Activated CD4-positive, alpha-beta memory T cell treated with anti-CD3 and anti-CD28 coated beads for 36 hours (primary cell): ENCODE data around the gene STX12. TPM values are rescaled to one million over a fixed set of nuclear protein-coding genes. Genes with fewer than 3 reads are reported as not detected.

ENCODE experiments used
- CTCF ChIA-PET: fragments of 350-600 bp; sonication (Branson Sonifier 250); formaldehyde crosslinking; loops from one replicate; lab custom pipeline; 2021; ENCODE audit warnings: antibody characterized with exemption, inconsistent platforms; lab: Charles Lee
- POLR2A ChIA-PET: fragments of 350-600 bp; sonication (Branson Sonifier 250); formaldehyde crosslinking; loops from one replicate; lab custom pipeline; 2021; ENCODE audit warnings: antibody characterized with exemption; lab: Charles Lee
- DNase-seq: peaks from one replicate; pipeline ENCODE4 v3.0.0-alpha.2; 2020
- H3K27ac Mint-ChIP-seq: one replicate; pipeline ENCODE4 v1.8.0; 2021; ENCODE audit warnings: mixed read lengths
- H3K27me3 Mint-ChIP-seq: one replicate; pipeline ENCODE4 v1.8.0; 2021; ENCODE audit warnings: mixed read lengths
- H3K36me3 Mint-ChIP-seq: one replicate; pipeline ENCODE4 v1.8.0; 2021; ENCODE audit warnings: mixed read lengths
- H3K4me1 Mint-ChIP-seq: one replicate; pipeline ENCODE4 v1.8.0; 2021; ENCODE audit warnings: low read depth, mixed read lengths
- H3K4me3 Mint-ChIP-seq: one replicate; pipeline ENCODE4 v1.8.0; 2021; ENCODE audit warnings: mild to moderate bottlenecking, mixed read lengths
- H3K9me3 Mint-ChIP-seq: one replicate; pipeline ENCODE4 v1.8.0; 2021; ENCODE audit warnings: mixed read lengths
- intact Hi-C: fragments of 100-400 bp; cut with micrococcal nuclease; formaldehyde crosslinking; loops from one replicate; pipeline ENCODE4 v1.15.1; 2023
- total RNA-seq, 2 experiments: library from RNA; stranded (reverse); gene quantifications; one replicate each; pipeline ENCODE4 v1.2.3, GENCODE V29; 2021

Gene STX12
- 10 to 100 TPM; 31.8 to 32.0 TPM for total RNA-seq

DNA sequence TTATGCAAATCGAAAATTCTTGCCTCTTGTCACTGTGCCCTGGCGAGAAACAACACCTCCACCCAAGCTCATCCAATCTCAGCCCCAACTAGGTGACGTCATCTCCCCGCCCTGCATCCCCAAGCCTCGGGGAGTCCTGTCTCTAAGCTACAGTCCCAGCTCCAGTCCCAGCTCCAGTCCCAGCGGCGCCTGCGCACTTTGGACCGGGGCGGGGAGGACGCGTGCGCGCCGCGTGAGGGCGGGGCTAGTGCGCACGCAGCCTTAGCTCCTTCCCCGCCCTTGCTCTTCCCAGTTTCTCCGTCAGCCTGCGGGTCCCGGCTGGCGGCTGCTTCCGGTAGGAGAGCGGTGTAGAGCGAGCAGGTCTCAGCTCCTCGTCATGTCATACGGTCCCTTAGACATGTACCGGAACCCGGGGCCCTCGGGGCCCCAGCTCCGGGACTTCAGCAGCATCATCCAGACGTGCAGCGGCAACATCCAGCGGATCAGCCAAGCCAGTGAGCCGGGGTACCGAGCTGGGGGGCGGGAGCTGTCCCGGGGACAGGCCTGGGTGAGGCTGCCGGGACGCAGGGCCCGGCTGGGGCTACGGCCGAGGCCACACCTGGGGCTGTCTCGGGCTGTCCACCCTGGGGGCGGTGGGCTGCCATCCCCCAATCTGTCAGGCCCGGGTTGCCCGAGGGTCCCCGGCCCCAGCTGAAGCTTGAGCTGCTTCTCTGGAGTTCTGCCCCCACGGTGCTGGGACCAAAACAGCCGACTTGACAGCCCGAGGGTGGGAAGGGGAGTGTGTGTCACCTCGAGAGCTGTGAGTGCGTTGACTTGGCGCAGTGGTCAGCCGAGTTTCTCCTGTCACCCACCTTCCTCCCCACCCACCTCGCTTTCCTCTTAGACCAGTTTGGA lies at the start of gene STX12:
Gene STX12, plus strand, starts transcription at position 288 of the 894 bp plus-strand sequence. Its CDS starts 89 bp downstream, at position 377.
- POLR2A ChIA-PET: interaction anchor here (0.6 to 2.9 kb wide), 14 partner anchors 8 to 733 kb away, joined by 3 to 34 read pairs (median 4); partner anchors contain the start of genes FAM76A, IFI6, MED18 and PPP1R8
- peak within 1 kb of the TSS; percentile 99 for H3K27ac Mint-ChIP-seq
- peaks cover 35% of the 10 kb centered on the region for H3K4me1 Mint-ChIP-seq
- CTCF ChIA-PET: interaction anchor here (0.6 to 5.7 kb wide), 7 partner anchors 12 to 475 kb away, joined by 3 to 40 read pairs (median 3); partner anchors contain the start of genes FAM76A and IFI6
- peaks cover 8% of the 10 kb centered on the region for H3K36me3 Mint-ChIP-seq
- H3K9me3 Mint-ChIP-seq: no peaks in the 10 kb centered on the region
- H3K27me3 Mint-ChIP-seq: no peaks in the 10 kb centered on the region
- peak within 1 kb of the TSS; percentile 95 for H3K4me3 Mint-ChIP-seq
- intact Hi-C loops: loop anchor here (1.0 to 5.0 kb wide), 4 partner anchors 48 to 140 kb away; partner anchors contain the start of genes FAM76A, IFI6 and PPP1R8
- DNase-seq: peak; percentile 100

DNA sequence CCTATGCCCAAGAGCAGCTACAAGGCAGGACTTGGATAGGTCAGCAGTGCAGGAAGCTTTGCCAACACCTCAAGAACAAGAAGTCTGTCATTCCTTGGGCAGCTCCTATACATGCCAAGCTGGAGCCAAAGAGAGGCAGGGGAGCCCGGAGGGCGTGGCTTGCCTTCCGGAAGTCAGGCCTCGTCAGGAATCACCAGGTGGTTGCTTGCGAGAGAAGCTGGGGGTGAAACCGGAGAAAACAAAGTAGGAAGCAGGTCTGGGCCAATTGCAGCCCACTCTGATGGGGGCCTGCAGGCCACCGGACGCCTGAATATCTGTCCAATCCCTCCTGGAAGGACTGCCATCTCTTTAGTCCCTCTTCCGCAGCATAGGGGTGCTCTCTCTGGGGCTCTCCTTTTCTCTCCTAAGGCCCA lies 48.1 kb upstream of the STX12 start:
- POLR2A ChIA-PET: interaction anchor here (0.5 to 1.7 kb wide), 9 partner anchors 34 to 857 kb away, joined by 3 to 34 read pairs (median 4); partner anchors contain the start of genes IFI6, NUDC, PPP1R8 and STX12
- CTCF ChIA-PET: interaction anchor here (0.7 to 3.9 kb wide), 9 partner anchors 27 to 157 kb away, joined by 3 to 39 read pairs (median 4); partner anchors contain the start of genes IFI6, PPP1R8 and STX12
- peaks cover 6% of the 10 kb centered on the region for H3K36me3 Mint-ChIP-seq
- H3K9me3 Mint-ChIP-seq: no peaks in the 10 kb centered on the region
- intact Hi-C loops: loop anchor here (1.0 to 10.0 kb wide), 4 partner anchors 48 to 110 kb away; partner anchors contain the start of genes IFI6, PPP1R8 and STX12
- peak overlapping the region; percentile 81 for H3K4me3 Mint-ChIP-seq
- H3K27me3 Mint-ChIP-seq: no peaks in the 10 kb centered on the region
- H3K4me1 Mint-ChIP-seq: peaks cover 16% of the 10 kb centered on the region
- peak overlapping the region; percentile 79 for H3K27ac Mint-ChIP-seq
- DNase-seq: no peak

DNA sequence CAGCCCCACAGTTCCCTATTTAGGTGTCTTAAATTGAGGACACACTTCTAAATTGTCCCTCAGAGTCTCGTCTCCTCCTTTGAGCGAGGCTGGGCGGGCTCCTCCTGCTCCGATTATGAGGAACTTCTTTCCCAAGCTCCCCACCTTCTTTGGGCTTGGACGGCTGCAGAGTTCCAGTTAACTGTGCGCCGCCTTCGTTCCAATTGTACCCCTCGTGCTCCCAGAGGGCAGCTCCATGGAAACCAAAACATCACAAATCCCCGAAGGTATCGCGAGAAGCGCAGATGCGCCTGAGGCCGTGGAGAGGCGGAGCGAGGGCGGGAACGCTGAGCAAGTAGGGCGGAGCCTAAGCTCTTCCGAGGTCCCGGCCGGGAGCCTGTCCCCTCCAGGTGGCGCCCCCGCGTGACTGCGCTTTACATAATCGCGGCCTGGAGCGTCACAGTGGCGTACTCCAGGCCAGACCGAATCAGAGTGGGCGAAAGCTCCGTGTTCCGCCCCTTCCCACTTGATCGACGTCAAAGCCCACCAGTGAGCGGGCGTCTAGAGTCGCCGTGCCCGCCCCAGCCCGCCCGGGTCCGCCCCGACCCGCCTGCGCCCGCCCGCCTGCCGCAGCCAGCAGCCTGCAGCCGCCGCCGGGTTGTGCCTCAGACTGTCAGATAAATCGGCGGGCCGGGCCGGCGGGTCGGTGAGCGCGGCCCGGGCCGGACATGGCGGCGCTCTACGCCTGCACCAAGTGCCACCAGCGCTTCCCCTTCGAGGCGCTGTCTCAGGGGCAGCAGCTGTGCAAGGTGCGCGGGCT lies 47.4 kb upstream of the STX12 start, which contains the start of gene FAM76A:
Gene FAM76A, plus strand, starts transcription at position 588 of the 799 bp plus-strand sequence. Its CDS starts 120 bp downstream, at position 708.
- intact Hi-C loops: loop anchor here (1.0 to 10.0 kb wide), 4 partner anchors 48 to 109 kb away; partner anchors contain the start of genes IFI6, PPP1R8 and STX12
- Mint-ChIP-seq H3K27ac (peak within 1 kb of the TSS; percentile 79), H3K4me1 (peaks cover 16% of the 10 kb centered on the region), H3K36me3 (peaks cover 8% of the 10 kb centered on the region), H3K4me3 (peak within 1 kb of the TSS; percentile 81), H3K27me3 (no peaks in the 10 kb centered on the region), H3K9me3 (no peaks in the 10 kb centered on the region)
- POLR2A ChIA-PET: interaction anchor here (0.5 to 1.7 kb wide), 11 partner anchors 33 to 856 kb away, joined by 3 to 34 read pairs (median 4); partner anchors contain the start of genes IFI6, NUDC, PPP1R8 and STX12
- CTCF ChIA-PET: interaction anchor here (0.7 to 3.9 kb wide), 12 partner anchors 27 to 1399 kb away, joined by 3 to 39 read pairs (median 4); partner anchors contain the start of genes IFI6, PPP1R8 and STX12
- DNase-seq: peak; percentile 100

DNA sequence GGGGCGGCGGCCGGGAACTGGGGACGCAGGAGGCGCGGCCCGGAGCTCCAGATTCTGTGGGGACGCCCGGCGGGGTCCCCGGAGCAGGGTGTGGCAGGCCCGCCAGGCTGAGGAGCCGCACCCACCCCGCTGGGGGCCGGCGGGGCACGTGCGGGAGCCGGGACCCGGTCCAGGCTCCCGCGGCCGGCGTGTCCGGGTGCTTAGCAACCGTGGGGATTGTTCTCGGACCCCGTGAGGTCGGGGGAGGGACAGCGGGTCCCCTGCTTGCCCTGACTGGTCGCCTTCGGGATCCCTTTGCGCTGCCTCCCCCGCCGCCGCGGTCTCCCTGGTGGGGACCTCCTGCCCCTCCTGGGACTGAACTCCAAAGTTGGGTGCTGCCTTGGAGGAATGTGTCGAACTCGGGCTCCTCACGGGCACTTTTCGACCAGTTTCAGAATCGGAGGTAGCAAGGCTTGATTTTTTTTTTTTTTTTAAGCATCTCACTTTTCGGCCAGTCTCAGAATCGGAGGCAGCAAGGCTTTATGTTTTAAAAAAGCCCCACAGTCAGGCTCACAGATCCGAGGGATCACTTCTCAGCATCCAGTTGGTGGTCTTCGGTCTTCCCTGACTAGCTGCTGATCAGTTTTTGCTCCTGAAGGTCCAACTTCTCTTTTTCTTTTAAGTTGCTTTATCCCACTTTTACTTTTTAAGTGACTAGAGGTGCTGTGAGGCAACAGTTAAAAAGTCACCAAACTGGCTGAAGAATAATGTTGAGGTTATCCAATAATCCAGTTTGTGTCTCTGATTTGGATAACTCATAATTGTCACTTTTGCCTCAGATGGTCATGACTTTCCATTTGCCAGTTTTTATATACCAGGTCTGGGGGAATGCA lies 46.6 kb upstream of the STX12 start:
- CTCF ChIA-PET: interaction anchor here (0.7 to 3.9 kb wide), 8 partner anchors 46 to 1398 kb away, joined by 3 to 39 read pairs (median 6); partner anchors contain the start of genes IFI6 and STX12
- H3K27me3 Mint-ChIP-seq: no peaks in the 10 kb centered on the region

DNA sequence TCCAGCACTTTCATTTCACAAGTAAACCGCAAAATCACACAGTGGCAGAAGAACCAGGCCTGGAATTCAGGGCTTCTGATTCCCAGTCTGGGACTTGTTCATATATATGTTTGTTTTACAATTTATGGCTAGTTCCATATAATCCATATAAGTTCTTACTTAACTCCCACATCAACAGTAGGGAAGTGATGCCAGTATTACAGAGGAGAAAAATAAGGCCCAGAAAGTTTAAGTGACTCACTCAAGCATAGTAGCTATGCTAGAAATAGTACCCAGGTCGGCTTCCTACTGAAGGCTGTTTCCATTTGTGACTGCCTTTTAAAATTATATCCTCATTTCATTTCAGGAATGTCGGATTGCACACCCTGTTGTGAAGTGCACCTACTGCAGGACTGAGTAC lies 45.9 kb upstream of the STX12 start:
- Mint-ChIP-seq H3K4me1 (peaks cover 16% of the 10 kb centered on the region), H3K4me3 (peak overlapping the region; percentile 80), H3K27ac (no peak overlapping the region), H3K36me3 (peaks cover 12% of the 10 kb centered on the region), H3K27me3 (no peaks in the 10 kb centered on the region), H3K9me3 (no peaks in the 10 kb centered on the region)
- DNase-seq: no peak
- POLR2A ChIA-PET: no interaction called here
- intact Hi-C loops: loop anchor here (10.0 kb wide), 1 partner anchor 108 kb away; the partner anchor contains the start of gene PPP1R8
- CTCF ChIA-PET: interaction anchor here (0.9 to 3.9 kb wide), 2 partner anchors 57 to 102 kb away, joined by 3 to 39 read pairs; no protein-coding TSS in a partner anchor

More for the DNA sequence above, 46.6 kb upstream of the STX12 start:
- no peaks in the 10 kb centered on the region for H3K9me3 Mint-ChIP-seq
- H3K4me3 Mint-ChIP-seq: peak overlapping the region; percentile 81
- peaks cover 10% of the 10 kb centered on the region for H3K36me3 Mint-ChIP-seq
- peak overlapping the region; percentile 18 for H3K27ac Mint-ChIP-seq
- peak; percentile 55 for DNase-seq
- H3K4me1 Mint-ChIP-seq: peaks cover 16% of the 10 kb centered on the region
- intact Hi-C loops: loop anchor here (10.0 kb wide), 1 partner anchor 108 kb away; the partner anchor contains the start of gene PPP1R8
- POLR2A ChIA-PET: interaction anchor here (0.6 to 1.7 kb wide), 8 partner anchors 40 to 855 kb away, joined by 3 to 34 read pairs (median 6); partner anchors contain the start of genes IFI6, NUDC, PPP1R8 and STX12

DNA sequence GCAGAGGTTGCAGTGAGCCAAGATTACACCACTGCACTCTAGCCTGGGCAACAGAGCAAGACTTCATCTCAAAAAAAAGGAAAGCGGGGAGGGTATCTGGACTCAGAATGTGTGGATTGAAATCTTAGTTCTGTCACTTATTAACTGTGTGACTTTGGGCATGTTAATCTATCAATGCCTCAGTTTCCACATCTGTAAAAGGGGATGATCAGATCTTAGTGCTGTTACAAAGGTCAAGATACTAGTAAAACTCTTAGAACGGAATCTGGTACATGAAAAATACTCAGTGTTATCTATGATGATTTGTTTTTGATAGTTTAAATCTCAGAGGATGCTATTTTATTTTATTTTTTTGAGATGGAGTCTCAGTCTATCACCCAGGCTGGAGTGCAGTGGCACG lies 36.8 kb upstream of the STX12 start:
- POLR2A ChIA-PET: no interaction called here
- CTCF ChIA-PET: no interaction called here
- no peak for DNase-seq

GRCh38 chr1:27741121-27741520 lies 31.9 kb upstream of the STX12 start:
- Mint-ChIP-seq H3K27me3 (no peaks in the 10 kb centered on the region), H3K36me3 (peaks cover 18% of the 10 kb centered on the region), H3K4me3 (no peak overlapping the region), H3K27ac (no peak overlapping the region), H3K4me1 (no peaks in the 10 kb centered on the region), H3K9me3 (no peaks in the 10 kb centered on the region)
- intact Hi-C loops: no loop called here
- ChIA-PET CTCF (interaction anchor here (0.6 kb wide), 1 partner anchor 503 kb away, joined by 3 read pairs; no protein-coding TSS in a partner anchor), POLR2A (no interaction called here)
- DNase-seq: no peak

More for the DNA sequence above, 36.8 kb upstream of the STX12 start:
- no peaks in the 10 kb centered on the region for H3K27me3 Mint-ChIP-seq
- peaks cover 26% of the 10 kb centered on the region for H3K36me3 Mint-ChIP-seq
- no peak overlapping the region for H3K4me3 Mint-ChIP-seq
- H3K9me3 Mint-ChIP-seq: no peaks in the 10 kb centered on the region
- H3K27ac Mint-ChIP-seq: no peak overlapping the region
- H3K4me1 Mint-ChIP-seq: no peaks in the 10 kb centered on the region
- intact Hi-C loops: no loop called here

DNA sequence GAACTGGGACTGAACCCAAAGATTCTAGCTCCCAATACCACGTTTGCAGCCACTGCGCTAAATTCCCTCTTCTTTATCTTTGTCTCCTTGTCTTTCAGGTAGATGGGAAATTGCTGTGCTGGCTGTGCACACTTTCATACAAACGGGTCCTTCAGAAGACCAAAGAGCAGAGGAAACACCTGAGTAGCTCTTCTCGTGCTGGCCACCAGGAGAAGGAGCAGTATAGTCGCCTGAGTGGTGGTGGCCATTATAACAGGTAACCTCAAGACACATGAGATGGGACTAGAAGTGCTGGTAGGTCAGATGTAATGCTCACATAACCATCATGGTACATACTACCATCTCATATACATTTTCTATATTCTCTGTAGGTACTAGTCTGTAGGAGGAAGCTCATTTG lies 28.5 kb upstream of the STX12 start:
- no peak overlapping the region for H3K4me3 Mint-ChIP-seq
- H3K4me1 Mint-ChIP-seq: no peaks in the 10 kb centered on the region
- DNase-seq: no peak
- ChIA-PET POLR2A (no interaction called here), CTCF (no interaction called here)
- intact Hi-C loops: no loop called here
- H3K27me3 Mint-ChIP-seq: no peaks in the 10 kb centered on the region
- H3K36me3 Mint-ChIP-seq: peaks cover 13% of the 10 kb centered on the region
- no peaks in the 10 kb centered on the region for H3K9me3 Mint-ChIP-seq
- no peak overlapping the region for H3K27ac Mint-ChIP-seq

DNA sequence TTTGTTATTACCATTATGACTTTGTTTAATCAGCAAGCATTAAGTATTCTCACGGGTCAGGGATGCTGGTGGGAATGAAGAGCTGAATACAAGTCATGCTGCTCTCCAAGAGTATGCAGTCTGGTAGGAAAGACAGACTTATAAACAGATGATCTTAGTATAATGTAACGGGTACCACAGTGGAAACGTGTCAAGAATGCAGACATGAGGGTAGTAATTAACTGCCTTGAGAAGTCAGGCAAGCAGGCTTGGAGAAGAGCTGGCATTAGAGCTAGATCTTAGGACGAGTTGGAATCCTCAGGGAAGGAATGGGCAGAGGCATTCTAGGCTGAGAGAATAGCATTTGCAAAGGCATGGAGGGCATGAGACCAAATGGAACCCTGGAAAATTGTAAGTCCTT lies 27.6 kb upstream of the STX12 start:
- intact Hi-C loops: no loop called here
- Mint-ChIP-seq H3K27me3 (no peaks in the 10 kb centered on the region), H3K4me3 (no peak overlapping the region), H3K4me1 (no peaks in the 10 kb centered on the region), H3K27ac (no peak overlapping the region), H3K9me3 (no peaks in the 10 kb centered on the region), H3K36me3 (peaks cover 18% of the 10 kb centered on the region)
- ChIA-PET CTCF (no interaction called here), POLR2A (interaction anchor here (0.7 to 1.1 kb wide), 2 partner anchors 18 to 28 kb away, joined by 3 to 4 read pairs; partner anchors contain the start of gene STX12)
- DNase-seq: no peak

DNA sequence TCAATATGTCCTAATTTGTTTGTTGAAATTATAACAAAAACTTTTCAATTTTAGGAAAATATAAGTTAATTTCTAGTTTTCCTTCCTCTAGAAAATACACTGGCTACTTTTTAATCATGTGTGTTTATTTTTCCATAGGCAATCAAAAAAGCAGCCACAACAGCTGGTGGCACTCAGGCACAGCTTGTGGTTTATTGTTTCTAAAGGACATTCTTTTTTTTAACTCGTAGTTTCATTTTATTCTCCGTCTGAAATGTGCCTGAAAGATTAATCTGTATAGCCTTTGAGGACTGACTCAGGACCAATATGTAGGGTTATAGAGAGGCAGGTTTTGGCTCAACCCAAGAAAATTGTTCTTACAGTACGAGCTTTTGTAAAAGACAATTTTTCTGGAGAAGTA lies 20.7 kb upstream of the STX12 start:
- Mint-ChIP-seq H3K27ac (no peak overlapping the region), H3K4me3 (no peak overlapping the region), H3K9me3 (no peaks in the 10 kb centered on the region), H3K4me1 (no peaks in the 10 kb centered on the region), H3K36me3 (peaks cover 14% of the 10 kb centered on the region), H3K27me3 (no peaks in the 10 kb centered on the region)
- no peak for DNase-seq
- CTCF ChIA-PET: interaction anchor here (1.1 kb wide), 1 partner anchor 83 kb away, joined by 3 read pairs; no protein-coding TSS in a partner anchor
- POLR2A ChIA-PET: no interaction called here
- intact Hi-C loops: no loop called here
